ENCODE data around the gene SLC2A11. TPM values are rescaled to one million over a fixed set of nuclear protein-coding genes. Genes with fewer than 3 reads are reported as not detected.

SLC2A11 gene
- total and polyA plus RNA-seq, 5 experiments from 2014 or later, result 3.6 to 23.6 (median 8.5) TPM

DNA sequence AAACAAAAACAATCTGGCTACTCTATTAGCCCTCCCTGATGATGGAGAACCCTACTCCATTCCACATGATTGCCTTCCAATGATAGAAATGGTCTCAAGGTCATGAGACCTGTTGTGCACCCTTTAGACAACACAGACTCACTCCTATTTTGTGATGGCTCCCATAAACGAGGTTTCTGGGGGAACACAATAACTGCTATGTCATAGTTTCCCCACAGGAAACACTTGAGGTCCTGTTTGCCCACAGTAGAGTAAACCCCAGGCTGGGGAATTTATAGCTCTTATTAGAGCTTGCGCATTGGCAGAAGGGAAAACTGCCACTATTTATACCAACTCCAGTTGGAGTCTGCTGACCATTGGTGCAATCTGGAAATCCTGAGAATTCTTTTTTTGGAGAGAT lies 65.2 kb downstream of the SLC2A11 start:
- peaks cover 0 to 2% (median under 1%) of the 10 kb centered on the region in 4 donors for H3K4me1 Mint-ChIP-seq
- peaks cover 16 to 32% (median 22%) of the 10 kb centered on the region in 3 donors for H3K36me3 Mint-ChIP-seq
- DNase-seq (no peak), ATAC-seq (no peak)
- H3K27me3 Mint-ChIP-seq, result peaks cover 0 to 5% (median 0%) of the 10 kb centered on the region in 5 donors
- no peak overlapping the region for H3K27ac Mint-ChIP-seq
- no peak overlapping the region for H3K4me3 Mint-ChIP-seq
- H3K9me3 Mint-ChIP-seq, result peaks cover 0 to 26% (median 10%) of the 10 kb centered on the region in 9 donors
- POLR2A ChIA-PET, result no interaction called here

DNA sequence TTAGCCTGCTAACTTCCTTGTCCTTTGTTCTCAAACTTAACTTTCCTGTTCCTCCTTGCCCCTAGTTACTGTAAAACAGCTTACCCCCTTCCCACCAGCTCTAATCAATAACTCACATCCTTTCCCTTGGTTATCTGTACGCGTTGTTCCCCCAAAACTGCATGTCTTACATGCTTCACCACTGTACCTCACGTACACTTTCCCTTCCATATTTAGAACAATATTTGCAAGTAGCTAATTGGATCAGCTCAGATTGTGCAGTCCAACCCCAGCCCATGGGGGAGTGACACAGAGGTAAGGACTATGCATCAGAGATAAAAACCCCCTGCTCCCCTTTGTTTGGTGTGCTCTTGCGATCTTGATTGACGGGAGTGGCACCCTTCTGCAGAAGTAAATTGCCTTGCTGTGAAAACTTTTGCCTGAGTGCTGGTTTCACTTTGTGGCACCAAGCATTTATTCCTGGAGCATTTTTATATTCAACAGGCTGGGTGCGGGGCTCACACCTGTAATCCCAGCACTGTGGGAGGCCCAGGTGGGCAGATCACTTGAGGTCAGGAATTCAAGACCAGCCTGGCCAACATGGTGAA lies 67.4 kb downstream of the SLC2A11 start:
- no peak overlapping the region for H3K4me3 Mint-ChIP-seq
- no peak for DNase-seq
- no peak overlapping the region for H3K27ac Mint-ChIP-seq
- H3K4me1 Mint-ChIP-seq, result peaks cover 0 to 2% (median under 1%) of the 10 kb centered on the region in 4 donors
- POLR2A ChIA-PET, result interaction anchor here (1.7 kb wide), 1 partner anchor 11 kb away, joined by 4 read pairs; no protein-coding TSS in a partner anchor
- peaks cover 0 to 26% (median 10%) of the 10 kb centered on the region in 9 donors for H3K9me3 Mint-ChIP-seq
- H3K36me3 Mint-ChIP-seq, result peaks cover 16 to 36% (median 24%) of the 10 kb centered on the region in 3 donors
- ATAC-seq, result no peak
- peaks cover 0 to 6% (median 0%) of the 10 kb centered on the region in 5 donors for H3K27me3 Mint-ChIP-seq

DNA sequence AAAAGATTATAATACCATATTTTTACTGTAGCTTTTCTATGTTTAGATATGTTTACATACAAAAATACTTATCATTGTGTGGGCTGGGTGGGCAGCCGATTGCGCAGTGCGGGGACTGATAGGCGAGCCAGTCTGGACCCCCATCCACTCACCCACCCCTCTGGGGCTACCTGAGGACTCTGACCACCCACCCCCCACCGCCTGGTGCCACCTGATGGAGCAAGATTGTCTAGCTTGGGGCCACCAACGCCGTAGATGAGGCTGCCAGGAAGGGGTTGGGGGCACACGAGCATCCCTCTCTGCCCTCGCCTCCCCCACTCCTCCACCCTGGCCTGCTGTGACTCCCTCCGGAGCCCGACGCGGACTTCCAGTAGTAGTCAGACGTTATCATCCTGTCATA lies 68.9 kb downstream of the SLC2A11 start:
- POLR2A ChIA-PET, result interaction anchor here (1.7 kb wide), 1 partner anchor 13 kb away, joined by 4 read pairs; no protein-coding TSS in a partner anchor
- DNase-seq, result no peak
- Mint-ChIP-seq H3K27me3 (peaks cover 0 to 11% (median 0%) of the 10 kb centered on the region in 5 donors), H3K9me3 (peaks cover 2 to 30% (median 10%) of the 10 kb centered on the region in 9 donors), H3K4me1 (peaks cover 0 to 6% (median 2%) of the 10 kb centered on the region in 4 donors), H3K36me3 (peaks cover 22 to 38% (median 25%) of the 10 kb centered on the region in 3 donors), H3K27ac (no peak overlapping the region), H3K4me3 (no peak overlapping the region)
- no peak for ATAC-seq

Other genes with a start within 250 kb of the SLC2A11 start
- gene DRICH1, start 225.6 kb upstream of the SLC2A11 start, total RNA-seq, result 1 to 10 TPM; 1.5 to 1.8 TPM
- gene DRICH1, start 225.6 kb upstream of the SLC2A11 start, polyA plus RNA-seq, result not detected
- 10 to 100 TPM; 12.3 to 15.2 TPM for gene RGL4, start 166.9 kb upstream of the SLC2A11 start, total RNA-seq
- gene RGL4, start 166.9 kb upstream of the SLC2A11 start, polyA plus RNA-seq, result 100 to 1,000 TPM in 2 of 3 donors, 10 to 100 TPM in 1; 90.7 to 115 (median 110) TPM
- gene ZNF70, start 106.8 kb upstream of the SLC2A11 start, total RNA-seq, result 1 to 10 TPM; 6.9 to 7.0 TPM
- under 1 TPM; 0.20 to 0.57 (median 0.47) TPM for gene ZNF70, start 106.8 kb upstream of the SLC2A11 start, polyA plus RNA-seq
- 1 to 10 TPM; 1.8 to 3.3 TPM for gene VPREB3, start 103.5 kb upstream of the SLC2A11 start, total RNA-seq
- under 1 TPM in 2 of 3 donors, not detected in 1; 0.80 to 0.92 TPM for gene VPREB3, start 103.5 kb upstream of the SLC2A11 start, polyA plus RNA-seq
- 1 to 10 TPM; 4.1 to 5.4 TPM for gene C22orf15, start 94.9 kb upstream of the SLC2A11 start, total RNA-seq
- 1 to 10 TPM in 1 of 3 donors, under 1 TPM in 2; 0.42 to 1.7 (median 0.81) TPM for gene C22orf15, start 94.9 kb upstream of the SLC2A11 start, polyA plus RNA-seq
- 10 to 100 TPM; 44.3 to 47.4 TPM for gene CHCHD10, start 89.9 kb upstream of the SLC2A11 start, total RNA-seq
- 10 to 100 TPM; 26.1 to 37.6 (median 36.0) TPM for gene CHCHD10, start 89.9 kb upstream of the SLC2A11 start, polyA plus RNA-seq
- gene MMP11, start 85.0 kb upstream of the SLC2A11 start, total RNA-seq, result 1 to 10 TPM; 3.8 TPM
- gene MMP11, start 85.0 kb upstream of the SLC2A11 start, polyA plus RNA-seq, result 1 to 10 TPM; 2.1 to 6.5 (median 2.8) TPM
- 10 to 100 TPM; 52.9 to 55.5 TPM for gene SMARCB1, start 70.9 kb upstream of the SLC2A11 start, total RNA-seq
- 10 to 100 TPM; 33.3 to 45.0 (median 35.0) TPM for gene SMARCB1, start 70.9 kb upstream of the SLC2A11 start, polyA plus RNA-seq
- gene DERL3, start 18.9 kb upstream of the SLC2A11 start, total RNA-seq, result 1 to 10 TPM; 1.7 to 2.0 TPM
- not detected for gene DERL3, start 18.9 kb upstream of the SLC2A11 start, polyA plus RNA-seq
- gene MIF, start 36.5 kb downstream of the SLC2A11 start, total RNA-seq, result 100 to 1,000 TPM; 206 to 208 TPM
- 1,000 to 10,000 TPM; 1,088 to 1,264 (median 1,247) TPM for gene MIF, start 36.5 kb downstream of the SLC2A11 start, polyA plus RNA-seq
- gene GSTT2B, start 103.3 kb downstream of the SLC2A11 start, total RNA-seq, result not detected
- gene GSTT2B, start 103.3 kb downstream of the SLC2A11 start, polyA plus RNA-seq, result not detected
- gene DDTL, start 109.0 kb downstream of the SLC2A11 start, total RNA-seq, result not detected
- 1 to 10 TPM in 2 of 3 donors, under 1 TPM in 1; 0.58 to 1.6 (median 1.3) TPM for gene DDTL, start 109.0 kb downstream of the SLC2A11 start, polyA plus RNA-seq
- gene DDT, start 116.6 kb downstream of the SLC2A11 start, total RNA-seq, result 100 to 1,000 TPM in 1 of 2 experiments, 10 to 100 TPM in 1; 92.7 to 108 TPM
- gene DDT, start 116.6 kb downstream of the SLC2A11 start, polyA plus RNA-seq, result 100 to 1,000 TPM; 111 to 152 (median 133) TPM
- not detected for gene GSTT2, start 122.3 kb downstream of the SLC2A11 start, total RNA-seq
- not detected for gene GSTT2, start 122.3 kb downstream of the SLC2A11 start, polyA plus RNA-seq
- gene GSTT4, start 147.6 kb downstream of the SLC2A11 start, total RNA-seq, result not detected
- not detected for gene GSTT4, start 147.6 kb downstream of the SLC2A11 start, polyA plus RNA-seq
- gene CABIN1, start 153.4 kb downstream of the SLC2A11 start, total RNA-seq, result 100 to 1,000 TPM; 162 to 164 TPM
- 10 to 100 TPM in 2 of 3 donors, 1 to 10 TPM in 1; 7.1 to 19.1 (median 12.5) TPM for gene CABIN1, start 153.4 kb downstream of the SLC2A11 start, polyA plus RNA-seq